ENCODE measurements around the gene CCDC71.

- TF ChIP-seq CTCF (IDR thresholded peaks at IDR 0.05) (no peak), POLR2AphosphoS5 (IDR thresholded peaks at IDR 0.05) (no peak), EP300 (IDR thresholded peaks at IDR 0.05) (no peak), POLR2A (IDR thresholded peaks at IDR 0.05; ENCODE audit: low read depth) (no peak)
Observed at GRCh38 chr3:49163609-49164008, 2.5 kb downstream of the CCDC71 start.
